Measurements from ENCODE around the gene APPBP2. TPM values are rescaled to one million over a fixed set of nuclear protein-coding genes. Genes with fewer than 3 reads are reported as not detected.

Gene APPBP2
- polyA plus RNA-seq, 1 of the 3 experiments (the other 2 are of a cell fraction), result 7.6 TPM

DNA sequence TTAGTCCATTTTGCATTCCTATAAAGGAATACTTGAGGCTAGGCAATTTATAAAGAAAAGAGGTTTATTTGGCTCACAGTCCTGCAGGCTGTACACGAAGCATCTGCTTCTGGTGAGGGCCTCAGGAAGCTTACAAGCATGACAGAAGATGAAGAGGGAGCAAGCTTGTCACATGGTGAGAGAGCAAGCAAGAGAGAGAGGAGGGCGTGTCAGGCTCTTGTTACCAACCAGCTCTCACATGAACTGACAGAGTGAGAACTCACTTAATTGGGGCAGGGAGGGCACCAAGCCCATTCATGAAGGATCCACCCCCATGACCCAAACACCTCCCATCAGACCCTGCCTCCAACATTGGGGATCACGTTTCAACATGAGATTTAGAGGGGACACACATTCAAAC, 102.2 kb downstream of the APPBP2 start:
- Histone ChIP-seq H3K9ac (no peak overlapping the region), H3K9me2 (no peaks in the 10 kb centered on the region), H3K27me3 (ENCODE audit: insufficient read depth) (no peaks in the 10 kb centered on the region), H3K27ac (ENCODE audit: low read depth in 2 of 2, low read length in 1 of 2) (no peak overlapping the region), H3K9me3 (no peaks in the 10 kb centered on the region), H3K4me2 (no peak overlapping the region), H3K4me3 (ENCODE audit: low read depth in 2 of 2, low read length in 1 of 2) (no peak overlapping the region), H3K79me2 (ENCODE audit: insufficient read depth) (no peaks in the 10 kb centered on the region), H3K36me3 (replicated peaks in 1 of 2; ENCODE audit: control insufficient read depth in 1 of 2, insufficient read depth in 2 of 2, low read length in 1 of 2) (no peaks in the 10 kb centered on the region), H3K4me1 (ENCODE audit: control insufficient read depth in 1 of 2, insufficient read depth in 2 of 2, low read depth in 1 of 2, low read length in 1 of 2) (no peaks in the 10 kb centered on the region; a peak in 1 of 4 replicates), H2AFZ (ENCODE audit: low read depth) (no peak overlapping the region), H4K20me1 (ENCODE audit: insufficient read depth) (no peaks in the 10 kb centered on the region), H3F3A (replicated peaks; ENCODE audit: insufficient read depth) (no peaks in the 10 kb centered on the region)
- no peak for DNase-seq
- ChIA-PET POLR2A (no interaction called here), CTCF (interaction anchor here (0.9 to 7.4 kb wide), 3 partner anchors 18 to 282 kb away, joined by 3 to 128 read pairs (median 4); no protein-coding TSS in a partner anchor)
- 64% methylated on average over 3 of the region's 3 CpGs for WGBS (ENCODE audit: low lambda C conversion rate)
- TF ChIP-seq NRF1 (IDR thresholded peaks at IDR 0.05; ENCODE audit: low read depth, low read length), result no peak
- TF ChIP-seq CHD2 (IDR thresholded peaks at IDR 0.05; ENCODE audit: low read length, partially characterized antibody), result no peak
- TF ChIP-seq MXI1 (IDR thresholded peaks at IDR 0.05; ENCODE audit: low read depth, low read length), result no peak
- TF ChIP-seq, protein P1, sequence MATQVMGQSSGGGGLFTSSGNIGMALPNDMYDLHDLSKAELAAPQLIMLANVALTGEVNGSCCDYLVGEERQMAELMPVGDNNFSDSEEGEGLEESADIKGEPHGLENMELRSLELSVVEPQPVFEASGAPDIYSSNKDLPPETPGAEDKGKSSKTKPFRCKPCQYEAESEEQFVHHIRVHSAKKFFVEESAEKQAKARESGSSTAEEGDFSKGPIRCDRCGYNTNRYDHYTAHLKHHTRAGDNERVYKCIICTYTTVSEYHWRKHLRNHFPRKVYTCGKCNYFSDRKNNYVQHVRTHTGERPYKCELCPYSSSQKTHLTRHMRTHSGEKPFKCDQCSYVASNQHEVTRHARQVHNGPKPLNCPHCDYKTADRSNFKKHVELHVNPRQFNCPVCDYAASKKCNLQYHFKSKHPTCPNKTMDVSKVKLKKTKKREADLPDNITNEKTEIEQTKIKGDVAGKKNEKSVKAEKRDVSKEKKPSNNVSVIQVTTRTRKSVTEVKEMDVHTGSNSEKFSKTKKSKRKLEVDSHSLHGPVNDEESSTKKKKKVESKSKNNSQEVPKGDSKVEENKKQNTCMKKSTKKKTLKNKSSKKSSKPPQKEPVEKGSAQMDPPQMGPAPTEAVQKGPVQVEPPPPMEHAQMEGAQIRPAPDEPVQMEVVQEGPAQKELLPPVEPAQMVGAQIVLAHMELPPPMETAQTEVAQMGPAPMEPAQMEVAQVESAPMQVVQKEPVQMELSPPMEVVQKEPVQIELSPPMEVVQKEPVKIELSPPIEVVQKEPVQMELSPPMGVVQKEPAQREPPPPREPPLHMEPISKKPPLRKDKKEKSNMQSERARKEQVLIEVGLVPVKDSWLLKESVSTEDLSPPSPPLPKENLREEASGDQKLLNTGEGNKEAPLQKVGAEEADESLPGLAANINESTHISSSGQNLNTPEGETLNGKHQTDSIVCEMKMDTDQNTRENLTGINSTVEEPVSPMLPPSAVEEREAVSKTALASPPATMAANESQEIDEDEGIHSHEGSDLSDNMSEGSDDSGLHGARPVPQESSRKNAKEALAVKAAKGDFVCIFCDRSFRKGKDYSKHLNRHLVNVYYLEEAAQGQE (IDR thresholded peaks at IDR 0.05; ENCODE audit: low read depth, low read length), result no peak
- TF ChIP-seq FOSL2 (IDR thresholded peaks at IDR 0.05; ENCODE audit: borderline replicate concordance, low read depth), result no peak
- TF ChIP-seq, protein P2, sequence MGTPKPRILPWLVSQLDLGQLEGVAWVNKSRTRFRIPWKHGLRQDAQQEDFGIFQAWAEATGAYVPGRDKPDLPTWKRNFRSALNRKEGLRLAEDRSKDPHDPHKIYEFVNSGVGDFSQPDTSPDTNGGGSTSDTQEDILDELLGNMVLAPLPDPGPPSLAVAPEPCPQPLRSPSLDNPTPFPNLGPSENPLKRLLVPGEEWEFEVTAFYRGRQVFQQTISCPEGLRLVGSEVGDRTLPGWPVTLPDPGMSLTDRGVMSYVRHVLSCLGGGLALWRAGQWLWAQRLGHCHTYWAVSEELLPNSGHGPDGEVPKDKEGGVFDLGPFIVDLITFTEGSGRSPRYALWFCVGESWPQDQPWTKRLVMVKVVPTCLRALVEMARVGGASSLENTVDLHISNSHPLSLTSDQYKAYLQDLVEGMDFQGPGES (IDR thresholded peaks at IDR 0.05; ENCODE audit: low read depth, low read length), result no peak
- no peak for TF ChIP-seq GATA2 (CRISPR knock-in tag; IDR thresholded peaks at IDR 0.05)
- TF ChIP-seq RAD21 (IDR thresholded peaks at IDR 0.05; ENCODE audit: low read length), result no peak
- no peak for TF ChIP-seq MEF2A (IDR thresholded peaks at IDR 0.05; ENCODE audit: borderline replicate concordance, low read depth)
- TF ChIP-seq YY1 (IDR thresholded peaks at IDR 0.05; ENCODE audit: low read depth), result no peak
- TF ChIP-seq, protein P3, sequence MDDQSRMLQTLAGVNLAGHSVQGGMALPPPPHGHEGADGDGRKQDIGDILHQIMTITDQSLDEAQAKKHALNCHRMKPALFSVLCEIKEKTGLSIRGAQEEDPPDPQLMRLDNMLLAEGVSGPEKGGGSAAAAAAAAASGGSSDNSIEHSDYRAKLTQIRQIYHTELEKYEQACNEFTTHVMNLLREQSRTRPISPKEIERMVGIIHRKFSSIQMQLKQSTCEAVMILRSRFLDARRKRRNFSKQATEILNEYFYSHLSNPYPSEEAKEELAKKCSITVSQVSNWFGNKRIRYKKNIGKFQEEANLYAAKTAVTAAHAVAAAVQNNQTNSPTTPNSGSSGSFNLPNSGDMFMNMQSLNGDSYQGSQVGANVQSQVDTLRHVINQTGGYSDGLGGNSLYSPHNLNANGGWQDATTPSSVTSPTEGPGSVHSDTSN (IDR thresholded peaks at IDR 0.05), result no peak
- no peak for TF ChIP-seq NFIC (IDR thresholded peaks at IDR 0.05; ENCODE audit: borderline replicate concordance)
- TF ChIP-seq FOXJ3 (CRISPR knock-in tag; IDR thresholded peaks at IDR 0.05), result no peak
- TF ChIP-seq, protein P4, sequence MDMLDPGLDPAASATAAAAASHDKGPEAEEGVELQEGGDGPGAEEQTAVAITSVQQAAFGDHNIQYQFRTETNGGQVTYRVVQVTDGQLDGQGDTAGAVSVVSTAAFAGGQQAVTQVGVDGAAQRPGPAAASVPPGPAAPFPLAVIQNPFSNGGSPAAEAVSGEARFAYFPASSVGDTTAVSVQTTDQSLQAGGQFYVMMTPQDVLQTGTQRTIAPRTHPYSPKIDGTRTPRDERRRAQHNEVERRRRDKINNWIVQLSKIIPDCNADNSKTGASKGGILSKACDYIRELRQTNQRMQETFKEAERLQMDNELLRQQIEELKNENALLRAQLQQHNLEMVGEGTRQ (IDR thresholded peaks at IDR 0.05; ENCODE audit: borderline replicate concordance, low read depth, low read length), result no peak
- TF ChIP-seq, protein P5, sequence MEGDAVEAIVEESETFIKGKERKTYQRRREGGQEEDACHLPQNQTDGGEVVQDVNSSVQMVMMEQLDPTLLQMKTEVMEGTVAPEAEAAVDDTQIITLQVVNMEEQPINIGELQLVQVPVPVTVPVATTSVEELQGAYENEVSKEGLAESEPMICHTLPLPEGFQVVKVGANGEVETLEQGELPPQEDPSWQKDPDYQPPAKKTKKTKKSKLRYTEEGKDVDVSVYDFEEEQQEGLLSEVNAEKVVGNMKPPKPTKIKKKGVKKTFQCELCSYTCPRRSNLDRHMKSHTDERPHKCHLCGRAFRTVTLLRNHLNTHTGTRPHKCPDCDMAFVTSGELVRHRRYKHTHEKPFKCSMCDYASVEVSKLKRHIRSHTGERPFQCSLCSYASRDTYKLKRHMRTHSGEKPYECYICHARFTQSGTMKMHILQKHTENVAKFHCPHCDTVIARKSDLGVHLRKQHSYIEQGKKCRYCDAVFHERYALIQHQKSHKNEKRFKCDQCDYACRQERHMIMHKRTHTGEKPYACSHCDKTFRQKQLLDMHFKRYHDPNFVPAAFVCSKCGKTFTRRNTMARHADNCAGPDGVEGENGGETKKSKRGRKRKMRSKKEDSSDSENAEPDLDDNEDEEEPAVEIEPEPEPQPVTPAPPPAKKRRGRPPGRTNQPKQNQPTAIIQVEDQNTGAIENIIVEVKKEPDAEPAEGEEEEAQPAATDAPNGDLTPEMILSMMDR (IDR thresholded peaks at IDR 0.05), result no peak
- no peak for TF ChIP-seq RCOR1 (IDR thresholded peaks at IDR 0.05; ENCODE audit: low read length)
- TF ChIP-seq, protein P6, sequence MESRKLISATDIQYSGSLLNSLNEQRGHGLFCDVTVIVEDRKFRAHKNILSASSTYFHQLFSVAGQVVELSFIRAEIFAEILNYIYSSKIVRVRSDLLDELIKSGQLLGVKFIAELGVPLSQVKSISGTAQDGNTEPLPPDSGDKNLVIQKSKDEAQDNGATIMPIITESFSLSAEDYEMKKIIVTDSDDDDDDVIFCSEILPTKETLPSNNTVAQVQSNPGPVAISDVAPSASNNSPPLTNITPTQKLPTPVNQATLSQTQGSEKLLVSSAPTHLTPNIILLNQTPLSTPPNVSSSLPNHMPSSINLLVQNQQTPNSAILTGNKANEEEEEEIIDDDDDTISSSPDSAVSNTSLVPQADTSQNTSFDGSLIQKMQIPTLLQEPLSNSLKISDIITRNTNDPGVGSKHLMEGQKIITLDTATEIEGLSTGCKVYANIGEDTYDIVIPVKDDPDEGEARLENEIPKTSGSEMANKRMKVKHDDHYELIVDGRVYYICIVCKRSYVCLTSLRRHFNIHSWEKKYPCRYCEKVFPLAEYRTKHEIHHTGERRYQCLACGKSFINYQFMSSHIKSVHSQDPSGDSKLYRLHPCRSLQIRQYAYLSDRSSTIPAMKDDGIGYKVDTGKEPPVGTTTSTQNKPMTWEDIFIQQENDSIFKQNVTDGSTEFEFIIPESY (IDR thresholded peaks at IDR 0.05; ENCODE audit: borderline replicate concordance, low read depth), result no peak
